ENCODE results near the gene TPBGL. TPM values are rescaled to one million over a fixed set of nuclear protein-coding genes. Genes with fewer than 3 reads are reported as not detected.

The TPBGL gene
- total RNA-seq, 1 donor from 2014 or later, result not detected

DNA sequence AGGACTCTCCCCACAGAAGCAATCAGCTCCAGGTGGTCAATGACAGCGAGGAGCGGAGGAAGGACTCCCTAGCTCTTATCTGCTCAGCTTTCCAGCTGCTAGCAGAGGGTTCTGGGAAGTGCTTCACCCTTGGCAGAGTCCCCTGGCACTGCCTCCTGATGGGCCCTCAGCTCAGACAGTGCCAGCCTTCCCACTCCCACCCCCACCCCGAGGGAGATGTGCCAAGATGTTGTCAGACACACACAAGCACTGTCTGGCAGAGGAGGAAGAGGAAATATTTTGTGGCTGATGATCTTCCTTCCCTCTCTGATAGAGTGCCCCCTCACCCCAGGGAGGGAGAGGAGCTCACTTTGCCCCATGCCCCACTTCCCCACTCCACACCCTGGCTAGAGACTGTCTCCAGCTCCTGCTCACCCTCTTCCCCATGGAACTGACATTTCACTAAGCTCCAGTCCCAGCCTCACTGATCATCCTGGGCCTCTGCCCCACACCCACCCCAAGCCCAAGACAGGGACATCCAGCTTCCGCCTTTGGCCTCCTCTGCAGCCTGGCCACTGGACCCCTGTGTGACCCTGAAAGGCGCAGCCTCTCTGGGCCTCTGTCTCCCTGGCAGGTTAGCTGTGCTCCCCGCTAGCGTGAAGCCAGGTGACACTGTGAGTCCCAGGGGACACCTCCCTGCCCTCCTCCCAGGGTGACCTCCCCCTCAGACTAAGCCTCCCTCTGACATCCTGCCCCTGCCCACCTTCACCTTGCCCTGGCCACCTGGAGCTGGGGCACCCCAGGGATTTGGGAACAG is 45.2 kb upstream of the TPBGL start:
- intact Hi-C loops (cut with DNase I), result no loop called here
- peak in 1 of 2 donors; percentile 38 for DNase-seq (ENCODE audit: low spot score in 2 of 2)
- Histone ChIP-seq H3K27ac (no peak overlapping the region), H3K4me1 (no peaks in the 10 kb centered on the region), H3K4me3 (no peak overlapping the region), H3K36me3 (no peaks in the 10 kb centered on the region), H3K9me3 (no peaks in the 10 kb centered on the region), H3K27me3 (no peaks in the 10 kb centered on the region)
- TF ChIP-seq, protein P1, sequence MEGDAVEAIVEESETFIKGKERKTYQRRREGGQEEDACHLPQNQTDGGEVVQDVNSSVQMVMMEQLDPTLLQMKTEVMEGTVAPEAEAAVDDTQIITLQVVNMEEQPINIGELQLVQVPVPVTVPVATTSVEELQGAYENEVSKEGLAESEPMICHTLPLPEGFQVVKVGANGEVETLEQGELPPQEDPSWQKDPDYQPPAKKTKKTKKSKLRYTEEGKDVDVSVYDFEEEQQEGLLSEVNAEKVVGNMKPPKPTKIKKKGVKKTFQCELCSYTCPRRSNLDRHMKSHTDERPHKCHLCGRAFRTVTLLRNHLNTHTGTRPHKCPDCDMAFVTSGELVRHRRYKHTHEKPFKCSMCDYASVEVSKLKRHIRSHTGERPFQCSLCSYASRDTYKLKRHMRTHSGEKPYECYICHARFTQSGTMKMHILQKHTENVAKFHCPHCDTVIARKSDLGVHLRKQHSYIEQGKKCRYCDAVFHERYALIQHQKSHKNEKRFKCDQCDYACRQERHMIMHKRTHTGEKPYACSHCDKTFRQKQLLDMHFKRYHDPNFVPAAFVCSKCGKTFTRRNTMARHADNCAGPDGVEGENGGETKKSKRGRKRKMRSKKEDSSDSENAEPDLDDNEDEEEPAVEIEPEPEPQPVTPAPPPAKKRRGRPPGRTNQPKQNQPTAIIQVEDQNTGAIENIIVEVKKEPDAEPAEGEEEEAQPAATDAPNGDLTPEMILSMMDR (IDR thresholded peaks at IDR 0.05), result no peak

DNA sequence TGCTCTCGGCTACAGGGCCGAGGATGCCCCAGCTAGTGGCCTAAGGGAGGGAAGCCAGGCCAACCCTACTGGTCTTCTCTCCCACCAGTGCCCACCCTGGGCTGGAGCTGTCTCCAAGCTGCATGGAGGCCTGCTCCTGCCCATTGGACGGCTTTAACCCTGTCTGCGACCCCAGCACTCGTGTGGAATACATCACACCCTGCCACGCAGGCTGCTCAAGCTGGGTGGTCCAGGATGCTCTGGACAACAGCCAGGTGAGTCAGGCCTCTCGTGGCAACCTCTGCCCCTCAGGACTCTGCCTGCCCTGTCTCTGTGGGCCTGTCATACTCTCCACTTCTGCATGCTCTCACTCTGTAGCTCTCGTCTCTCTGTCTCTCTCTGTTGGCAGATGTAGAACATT is 44.1 kb upstream of the TPBGL start:
- Histone ChIP-seq H3K4me1 (no peaks in the 10 kb centered on the region), H3K4me3 (no peak overlapping the region), H3K9me3 (no peaks in the 10 kb centered on the region), H3K27me3 (no peaks in the 10 kb centered on the region), H3K27ac (no peak overlapping the region), H3K36me3 (no peaks in the 10 kb centered on the region)
- TF ChIP-seq, protein P1 (IDR thresholded peaks at IDR 0.05), result no peak
- intact Hi-C loops (cut with DNase I), result no loop called here
- DNase-seq (ENCODE audit: low spot score in 2 of 2), result no peak

DNA sequence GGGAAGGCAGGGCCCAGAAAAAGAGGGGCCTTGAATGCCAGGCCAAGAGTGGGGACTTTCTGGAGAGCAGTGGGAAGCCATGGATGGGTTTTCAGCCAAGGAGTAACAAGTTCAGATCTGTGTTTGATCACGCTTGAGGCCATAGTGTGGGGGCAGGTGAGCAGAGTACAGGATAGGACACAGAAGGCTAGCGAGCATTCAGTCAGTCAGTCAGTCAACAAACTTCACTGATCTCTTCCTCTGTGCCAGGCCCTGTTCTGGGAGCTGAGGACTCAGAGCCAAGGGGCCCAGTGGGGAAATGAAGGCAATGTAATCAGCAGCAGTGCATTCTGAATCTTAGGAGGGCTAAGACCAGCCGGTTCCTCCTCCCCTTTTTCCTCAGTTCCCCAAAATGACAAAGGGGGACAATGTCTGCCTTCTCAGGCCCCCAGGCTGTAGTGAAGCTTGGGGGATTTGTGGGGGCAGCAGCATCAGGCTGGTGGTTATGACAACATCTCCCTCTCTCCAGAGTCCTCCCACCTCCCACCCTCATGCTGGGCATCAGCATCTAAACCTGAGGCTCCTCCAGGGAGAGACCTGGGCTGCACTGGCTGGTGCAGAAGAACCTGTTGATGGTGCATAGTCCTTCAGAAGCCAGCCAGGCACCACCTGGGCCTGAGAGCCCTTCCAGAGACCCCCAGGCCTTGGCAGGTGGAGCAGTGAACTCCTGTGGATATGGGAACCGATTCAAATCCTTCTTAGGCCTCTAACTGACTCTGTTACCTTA is 42.9 kb upstream of the TPBGL start:
- DNase-seq (ENCODE audit: low spot score in 2 of 2), result no peak
- TF ChIP-seq, protein P1 (IDR thresholded peaks at IDR 0.05), result no peak
- Histone ChIP-seq H3K27me3 (no peaks in the 10 kb centered on the region), H3K27ac (no peak overlapping the region), H3K4me3 (no peak overlapping the region), H3K9me3 (no peaks in the 10 kb centered on the region), H3K4me1 (no peaks in the 10 kb centered on the region), H3K36me3 (no peaks in the 10 kb centered on the region)
- intact Hi-C loops (cut with DNase I), result no loop called here

DNA sequence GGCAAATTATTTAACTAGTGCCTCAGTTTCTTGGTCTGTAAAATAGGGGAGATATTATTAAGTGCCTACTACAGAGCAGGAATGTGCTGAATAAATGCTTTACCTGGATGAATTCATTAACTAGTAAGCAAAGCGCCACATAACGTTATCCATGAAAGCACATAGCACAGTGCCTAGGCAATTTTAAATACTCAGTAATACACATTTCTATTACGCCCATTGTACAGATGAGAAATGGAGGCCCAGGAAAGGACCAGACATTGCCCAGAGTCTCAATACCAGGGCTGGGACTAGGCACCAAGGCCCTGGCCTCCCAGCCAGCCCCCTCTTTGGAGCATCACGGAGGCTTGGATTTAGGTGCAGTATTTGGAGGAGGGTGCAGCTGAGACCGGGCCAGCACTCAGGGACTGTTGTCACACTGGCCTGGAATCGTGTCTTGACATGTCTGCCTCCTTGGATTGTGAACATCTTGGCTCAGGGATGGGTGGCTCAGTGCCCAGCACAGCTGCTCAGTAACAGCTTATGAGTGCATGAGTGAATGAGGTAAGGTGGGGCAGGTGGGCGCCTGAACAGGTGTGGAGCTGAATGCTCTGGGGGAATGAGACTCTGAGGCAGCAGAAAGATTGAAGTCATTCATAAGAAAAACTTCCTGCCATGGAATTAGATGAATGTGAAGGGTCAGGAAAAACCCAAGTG is 42.1 kb upstream of the TPBGL start:
- TF ChIP-seq, protein P1 (IDR thresholded peaks at IDR 0.05), result no peak
- no peaks in the 10 kb centered on the region for H3K9me3 ChIP-seq
- intact Hi-C loops (cut with DNase I), result no loop called here
- DNase-seq (ENCODE audit: low spot score in 2 of 2), result no peak
- no peaks in the 10 kb centered on the region for H3K4me1 ChIP-seq
- no peaks in the 10 kb centered on the region for H3K27me3 ChIP-seq
- H3K4me3 ChIP-seq, result no peak overlapping the region
- no peak overlapping the region for H3K27ac ChIP-seq
- no peaks in the 10 kb centered on the region for H3K36me3 ChIP-seq

DNA sequence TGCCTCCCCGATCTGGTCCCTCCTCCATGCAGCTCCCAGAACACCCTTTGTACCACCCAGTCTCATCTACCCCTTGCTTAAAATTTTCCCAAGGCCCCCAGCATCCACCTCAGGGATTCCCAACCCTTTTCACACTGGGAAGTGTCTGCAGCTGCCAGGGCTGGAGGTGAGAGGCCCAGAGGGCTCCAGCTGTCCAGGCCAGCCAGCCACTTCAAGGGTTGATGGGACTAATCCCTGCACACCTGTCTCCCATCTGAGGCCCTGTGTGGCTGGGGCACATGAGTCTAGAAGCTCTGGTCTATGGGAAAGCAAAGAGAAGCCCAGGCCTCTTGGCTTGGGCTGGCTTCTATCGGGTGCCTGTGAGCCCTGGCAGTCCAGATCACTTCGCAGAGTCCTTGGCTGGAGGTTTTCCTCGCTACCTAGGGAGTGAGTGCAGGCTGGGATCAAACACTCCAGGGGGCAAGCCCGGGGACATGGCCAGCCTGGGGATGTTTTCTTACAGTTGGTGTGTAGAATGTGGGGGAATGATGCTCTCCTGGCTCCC is 41.1 kb upstream of the TPBGL start:
- TF ChIP-seq, protein P1 (IDR thresholded peaks at IDR 0.05), result no peak
- no peak overlapping the region for H3K4me3 ChIP-seq
- H3K27me3 ChIP-seq, result no peaks in the 10 kb centered on the region
- no peaks in the 10 kb centered on the region for H3K9me3 ChIP-seq
- no peak for DNase-seq (ENCODE audit: low spot score in 2 of 2)
- H3K27ac ChIP-seq, result no peak overlapping the region
- H3K4me1 ChIP-seq, result no peaks in the 10 kb centered on the region
- intact Hi-C loops (cut with DNase I), result no loop called here
- no peaks in the 10 kb centered on the region for H3K36me3 ChIP-seq
